H1 (cell line): ENCODE data around the gene NAMPT. TPM values are rescaled to one million over a fixed set of nuclear protein-coding genes. Genes with fewer than 3 reads are reported as not detected.

Experiments
- CTCF ChIA-PET: fragments of 300-600 bp; sonication (Branson Sonifier 250); formaldehyde crosslinking; loops from one replicate; lab custom pipeline; 2021; ENCODE audit not compliant: partially characterized antibody; lab: Charles Lee
- POLR2A ChIA-PET: fragments of 300-600 bp; sonication (Branson Sonifier 250); formaldehyde crosslinking; loops from one replicate; lab custom pipeline; 2021; ENCODE audit warnings: inconsistent platforms; ENCODE audit not compliant: partially characterized antibody; lab: Charles Lee
- DNase-seq, 2 experiments: peaks; one replicate each; pipeline versions ENCODE4 v3.0.0 to v3.0.0-alpha.2; 2010 to 2022; ENCODE audit warnings: low spot score in 2 of 2, low read depth in 1 of 2, mixed read lengths in 1 of 2
- FAIRE-seq: peaks from 2 replicates; lab custom pipeline; 2011; peaks lifted over from hg19 to GRCh38; lab: Jason Lieb, UNC
- H2AFZ ChIP-seq: 2 replicates; pipeline ENCODE4 v1.8.1; 2012; ENCODE audit warnings: low read length, inconsistent platforms
- H2AK5ac ChIP-seq: 2 replicates; pipeline ENCODE4 v1.6.1; 2013; ENCODE audit warnings: low read depth, low read length
- H2BK120ac ChIP-seq: replicated peaks from 2 replicates; pipeline ENCODE3; 2013; ENCODE audit warnings: low read depth, low read length, inconsistent platforms
- H2BK12ac ChIP-seq: 2 replicates; pipeline ENCODE4 v1.6.1; 2013; ENCODE audit warnings: low read depth, low read length
- H2BK15ac ChIP-seq: 2 replicates; pipeline ENCODE4 v1.6.1; 2013; ENCODE audit warnings: low read length
- H2BK20ac ChIP-seq: 2 replicates; pipeline ENCODE4 v1.6.1; 2013; ENCODE audit warnings: low read length
- H2BK5ac ChIP-seq: 2 replicates; pipeline ENCODE4 v1.6.1; 2013; ENCODE audit warnings: low read depth, low read length
- H3K14ac ChIP-seq: 2 replicates; pipeline ENCODE4 v1.6.1; 2013; ENCODE audit warnings: inconsistent platforms; ENCODE audit not compliant: insufficient read length
- H3K18ac ChIP-seq: 2 replicates; pipeline ENCODE4 v1.6.1; 2013; ENCODE audit warnings: low read length; ENCODE audit errors: extremely low read depth
- H3K23ac ChIP-seq: 2 replicates; pipeline ENCODE4 v1.6.1; 2013; ENCODE audit warnings: inconsistent platforms; ENCODE audit not compliant: insufficient read length
- H3K23me2 ChIP-seq: 2 replicates; pipeline ENCODE4 v1.6.1; 2013; ENCODE audit warnings: low read depth, low read length
- H3K27ac ChIP-seq: 2 replicates; pipeline ENCODE4 v1.6.1; 2011; ENCODE audit warnings: low read depth, low read length, inconsistent platforms
- H3K27me3 ChIP-seq, 4 experiments: replicated peaks in 1 of 4; 1 replicate in 1 of 4; 2 replicates in 3 of 4; pipeline versions ENCODE4 v1.6.1 to v1.8.1; 2011 to 2013; ENCODE audit warnings: low read length in 3 of 4, mild to moderate bottlenecking in 3 of 4, inconsistent platforms in 2 of 4, mixed read lengths in 2 of 4, moderate library complexity in 1 of 4; ENCODE audit not compliant: control insufficient read depth in 3 of 4, insufficient read depth in 3 of 4; ENCODE audit errors: extremely low read depth in 1 of 4
- H3K36me3 ChIP-seq, 4 experiments: 2 replicates each; pipeline versions ENCODE4 v1.6.1 to v1.8.1; 2011 to 2013; ENCODE audit warnings: mild to moderate bottlenecking in 4 of 4, low read length in 3 of 4, moderate library complexity in 2 of 4, control low read depth in 1 of 4, inconsistent platforms in 1 of 4; ENCODE audit not compliant: insufficient read depth in 4 of 4, control insufficient read depth in 2 of 4
- H3K4ac ChIP-seq: replicated peaks from 2 replicates; pipeline ENCODE3; 2013; ENCODE audit warnings: low read length, low read depth, mixed read lengths, inconsistent platforms; ENCODE audit not compliant: insufficient read length
- H3K4me1 ChIP-seq, 4 experiments: replicated peaks in 1 of 4; 1 replicate in 1 of 4; 2 replicates in 3 of 4; pipeline versions ENCODE4 v1.6.1 to v1.8.1; 2011 to 2013; ENCODE audit warnings: low read length in 3 of 4, inconsistent platforms in 2 of 4, mixed read lengths in 1 of 4; ENCODE audit not compliant: insufficient read depth in 4 of 4, control insufficient read depth in 3 of 4
- H3K4me2 ChIP-seq, 2 experiments: 2 replicates each; pipeline versions ENCODE4 v1.6.1 to v1.8.1; 2011 to 2013; ENCODE audit warnings: low read depth in 2 of 2, low read length in 2 of 2, control low read depth in 1 of 2, inconsistent platforms in 1 of 2, mild to moderate bottlenecking in 1 of 2; ENCODE audit not compliant: insufficient read depth in 1 of 2
- H3K4me3 ChIP-seq, 4 experiments: fragments of 200-600, 300-600 bp in 1 of 4; sonication (generic), shearing (Covaris generic), sonication (Bioruptor Twin) in 1 of 4; 2 replicates each; pipeline versions ENCODE4 v1.5.1 to v1.8.1; 2011 to 2016; ENCODE audit warnings: low read length in 4 of 4, low read depth in 3 of 4, control low read depth in 2 of 4, inconsistent platforms in 2 of 4, mild to moderate bottlenecking in 2 of 4, mixed read lengths in 1 of 4, moderate library complexity in 1 of 4; ENCODE audit not compliant: insufficient read depth in 2 of 4; ENCODE audit errors: extremely low read depth in 1 of 4
- H3K56ac ChIP-seq: replicated peaks from 2 replicates; pipeline ENCODE3; 2013; ENCODE audit warnings: low read depth, mild to moderate bottlenecking, mixed read lengths, low read length, inconsistent platforms; ENCODE audit not compliant: insufficient read length
- H3K79me1 ChIP-seq: 2 replicates; pipeline ENCODE4 v1.6.1; 2013; ENCODE audit warnings: low read depth, low read length, control low read depth
- H3K79me2 ChIP-seq, 2 experiments: 2 replicates each; pipeline versions ENCODE4 v1.6.1 to v1.8.1; 2012 to 2013; ENCODE audit warnings: low read length in 2 of 2, mild to moderate bottlenecking in 2 of 2, inconsistent platforms in 1 of 2; ENCODE audit not compliant: insufficient read depth in 2 of 2, control insufficient read depth in 1 of 2
- H3K9ac ChIP-seq, 4 experiments: replicated peaks in 1 of 4; 1 replicate in 1 of 4; 2 replicates in 3 of 4; pipeline versions ENCODE4 v1.6.1 to v1.8.1; 2011 to 2013; ENCODE audit warnings: low read depth in 3 of 4, low read length in 3 of 4, control low read depth in 2 of 4, mild to moderate bottlenecking in 2 of 4, moderate library complexity in 2 of 4, inconsistent platforms in 1 of 4; ENCODE audit errors: extremely low read depth in 1 of 4
- H3K9me3 ChIP-seq, 2 experiments: 2 replicates each; pipeline versions ENCODE4 v1.6.1 to v1.8.1; 2012 to 2013; ENCODE audit warnings: mild to moderate bottlenecking in 2 of 2, moderate library complexity in 2 of 2, control low read depth in 1 of 2, inconsistent platforms in 1 of 2, low read depth in 1 of 2, low read length in 1 of 2, mixed read lengths in 1 of 2; ENCODE audit not compliant: insufficient read depth in 2 of 2
- H4K20me1 ChIP-seq, 2 experiments: replicated peaks in 1 of 2; 2 replicates each; pipeline versions ENCODE3 to v1.8.1; 2011 to 2013; ENCODE audit warnings: inconsistent platforms in 2 of 2, low read length in 2 of 2, mild to moderate bottlenecking in 1 of 2; ENCODE audit not compliant: insufficient read depth in 2 of 2, control insufficient read depth in 1 of 2
- H4K5ac ChIP-seq: 2 replicates; pipeline ENCODE4 v1.6.1; 2013; ENCODE audit warnings: low read length, low read depth, mixed read lengths, inconsistent platforms; ENCODE audit not compliant: insufficient read length
- H4K8ac ChIP-seq: 2 replicates; pipeline ENCODE4 v1.8.0; 2013; ENCODE audit warnings: mild to moderate bottlenecking, moderate library complexity, low read length, inconsistent platforms; ENCODE audit not compliant: insufficient read depth; ENCODE audit errors: extremely low read depth
- H4K91ac ChIP-seq: replicated peaks from 2 replicates; pipeline ENCODE3; 2013; ENCODE audit warnings: low read length, mixed read lengths, inconsistent platforms; ENCODE audit not compliant: insufficient read length
- GTF2F1 ChIP-seq: IDR thresholded peaks from 2 replicates; pipeline ENCODE4 v1.6.1; 2012; ENCODE audit warnings: low read depth, low read length, improper control_type of control experiment, borderline replicate concordance
- POLR2A ChIP-seq, 2 experiments: IDR thresholded peaks; 1 replicate in 1 of 2; 2 replicates in 1 of 2; pipeline ENCODE4 v1.6.1; 2011; ENCODE audit warnings: low read depth in 2 of 2, low read length in 2 of 2, mild to moderate bottlenecking in 2 of 2; ENCODE audit errors: control extremely low read depth in 1 of 2
- RAD21 ChIP-seq, 2 experiments: IDR thresholded peaks in 1 of 2; conservative IDR thresholded peaks in 1 of 2; 2 replicates each; pipeline ENCODE4 v1.6.1; 2011; ENCODE audit warnings: low read depth in 2 of 2, low read length in 2 of 2, improper control_type of control experiment in 1 of 2, inconsistent platforms in 1 of 2, mild to moderate bottlenecking in 1 of 2, moderate library complexity in 1 of 2
- TBP ChIP-seq: IDR thresholded peaks from 2 replicates; pipeline ENCODE4 v1.6.1; 2011; ENCODE audit warnings: low read depth, low read length, improper control_type of control experiment
- USF2 ChIP-seq: IDR thresholded peaks from 2 replicates; pipeline ENCODE4 v1.6.1; 2011; ENCODE audit warnings: low read length, improper control_type of control experiment
- YY1 ChIP-seq: IDR thresholded peaks from 2 replicates; pipeline ENCODE4 v1.6.1; 2011; ENCODE audit warnings: low read depth, mild to moderate bottlenecking, low read length
- WGBS, 2 experiments: shearing (Covaris generic) in 1 of 2; methylation state at CpG; one replicate each; pipeline versions ENCODE4 v1.1.6 to v1.1.7; 2013 to 2015; ENCODE audit warnings: low lambda C conversion rate in 2 of 2, mixed read lengths in 2 of 2, inconsistent platforms in 1 of 2, low coverage in 1 of 2, missing lambda C conversion rate in 1 of 2; ENCODE audit not compliant: insufficient replicate concordance in 2 of 2, insufficient coverage in 1 of 2, insufficient read length in 1 of 2; ENCODE audit errors: extremely low coverage in 1 of 2, missing lambda C conversion rate in 1 of 2; 5-methylcytosine and 5-hydroxymethylcytosine counted together
- polyA plus RNA-seq, 7 experiments: library from polyadenylated mRNA; depleted of rRNA in 3 of 7; stranded (reverse) in 5 of 7; unstranded in 2 of 7; fragments of >200 nt in 5 of 7; fragments of 200-250 nt in 2 of 7; gene quantifications; 1 replicate in 5 of 7; 2 replicates in 1 of 7; 4 replicates in 1 of 7; pipeline versions ENCODE4 v1.2.1 to v1.2.3, GENCODE V29; 2011 to 2013; ENCODE audit warnings: missing spikeins in 2 of 7, mixed read lengths in 2 of 7
- total RNA-seq: library from RNA; stranded (reverse); fragmentation: NEBNext Ultra II Directional; extraction: Animal tissue kit (Norgen Biotek cat#: 25700); gene quantifications from 2 replicates; pipeline ENCODE4 v1.2.1, GENCODE V29; 2021

The NAMPT gene
- total and polyA plus RNA-seq, 2 of the 8 experiments (the other 6 are each of a cell fraction or from before 2014, with no cell fraction given) = 15.4 to 95.9 TPM

- Histone ChIP-seq H4K91ac (no peak overlapping the region), H3K27ac (no peak overlapping the region), H2BK5ac (no peak overlapping the region), H3K27me3 (no peaks in the 10 kb centered on the region), H3K18ac (no peak overlapping the region), H3K14ac (no peak overlapping the region), H3K9me3 (no peaks in the 10 kb centered on the region), H2BK120ac (no peak overlapping the region), H2BK20ac (no peak overlapping the region), H2AK5ac (no peak overlapping the region), H3K79me1 (no peaks in the 10 kb centered on the region), H3K9ac (no peak overlapping the region), H4K8ac (no peak overlapping the region), H4K20me1 (no peaks in the 10 kb centered on the region), H3K23me2 (no peaks in the 10 kb centered on the region), H3K4me1 (no peaks in the 10 kb centered on the region), H3K4me3 (no peak overlapping the region), H3K4ac (no peak overlapping the region), H3K4me2 (no peak overlapping the region), H4K5ac (no peak overlapping the region), H3K23ac (no peak overlapping the region), H3K56ac (no peak overlapping the region), H2BK12ac (no peak overlapping the region), H2AFZ (no peak overlapping the region), H3K79me2 (no peaks in the 10 kb centered on the region), H3K36me3 (no peaks in the 10 kb centered on the region), H2BK15ac (no peak overlapping the region)
- ChIA-PET POLR2A (no interaction called here), CTCF (interaction anchor here (0.7 to 1.5 kb wide), 3 partner anchors 9 to 624 kb away, joined by 3 to 4 read pairs (median 3); no protein-coding TSS in a partner anchor)
- FAIRE-seq (no peak), DNase-seq (no peak)
- TF ChIP-seq YY1 = no peak
- no peak for TF ChIP-seq TBP
- TF ChIP-seq GTF2F1 = no peak
- TF ChIP-seq POLR2A (IDR thresholded peaks at IDR 0.05; ENCODE audit: control extremely low read depth in 1 of 2, low read depth in 2 of 2, low read length in 2 of 2) = no peak
- TF ChIP-seq RAD21 (IDR thresholded peaks at IDR 0.05 in 1 of 2, conservative IDR thresholded peaks at IDR 0.05 in 1 of 2; ENCODE audit: low read depth in 2 of 2, low read length in 2 of 2) = no peak
- no peak for TF ChIP-seq USF2
- 79% methylated on average over 4 of the region's 4 CpGs; no CpG with 5 or more reads in 1 of the 2 experiments for WGBS, 2 experiments
These were observed 61.6 kb downstream of the NAMPT start for GRCh38 chr7:106223156-106223555.
